Body of pancreas (tissue), 4 donors: ENCODE data around the gene KRABD2.

Experiments used
- CTCF ChIP-seq, 7 experiments: fragments of 450-650 bp in 4 of 7; fragments of 200-600 bp in 3 of 7; sonication (generic) in 3 of 7; IDR thresholded peaks; one replicate each; pipeline ENCODE4 v1.5.1; 2016 to 2019; ENCODE audit warnings: antibody characterized with exemption in 7 of 7
- POLR2A ChIP-seq, 3 donors: fragments of 450-650 bp; IDR thresholded peaks; one replicate each; pipeline ENCODE4 v1.6.1; 2016; ENCODE audit warnings: antibody characterized with exemption in 3 of 3, mild to moderate bottlenecking in 2 of 3

- TF ChIP-seq POLR2A (IDR thresholded peaks at IDR 0.05) (no peak), CTCF (IDR thresholded peaks at IDR 0.05) (no peak)
Measured at GRCh38 chr17:8406174-8406573, 29.7 kb upstream of the KRABD2 start.
